ENCODE data around the gene SLC4A8.
A peak's percentile ranks its signal among the peaks of the same experiment; 100 is the strongest.

Gene SLC4A8

GRCh38 chr12:51527966-51528365 lies 103.3 kb downstream of the SLC4A8 start:
- no peak overlapping the region for H3K27ac ChIP-seq
- TF ChIP-seq ZFX (IDR thresholded peaks at IDR 0.05) = no peak
- TF ChIP-seq, protein P1, sequence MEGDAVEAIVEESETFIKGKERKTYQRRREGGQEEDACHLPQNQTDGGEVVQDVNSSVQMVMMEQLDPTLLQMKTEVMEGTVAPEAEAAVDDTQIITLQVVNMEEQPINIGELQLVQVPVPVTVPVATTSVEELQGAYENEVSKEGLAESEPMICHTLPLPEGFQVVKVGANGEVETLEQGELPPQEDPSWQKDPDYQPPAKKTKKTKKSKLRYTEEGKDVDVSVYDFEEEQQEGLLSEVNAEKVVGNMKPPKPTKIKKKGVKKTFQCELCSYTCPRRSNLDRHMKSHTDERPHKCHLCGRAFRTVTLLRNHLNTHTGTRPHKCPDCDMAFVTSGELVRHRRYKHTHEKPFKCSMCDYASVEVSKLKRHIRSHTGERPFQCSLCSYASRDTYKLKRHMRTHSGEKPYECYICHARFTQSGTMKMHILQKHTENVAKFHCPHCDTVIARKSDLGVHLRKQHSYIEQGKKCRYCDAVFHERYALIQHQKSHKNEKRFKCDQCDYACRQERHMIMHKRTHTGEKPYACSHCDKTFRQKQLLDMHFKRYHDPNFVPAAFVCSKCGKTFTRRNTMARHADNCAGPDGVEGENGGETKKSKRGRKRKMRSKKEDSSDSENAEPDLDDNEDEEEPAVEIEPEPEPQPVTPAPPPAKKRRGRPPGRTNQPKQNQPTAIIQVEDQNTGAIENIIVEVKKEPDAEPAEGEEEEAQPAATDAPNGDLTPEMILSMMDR (conservative IDR thresholded peaks at IDR 0.05) = no peak

DNA sequence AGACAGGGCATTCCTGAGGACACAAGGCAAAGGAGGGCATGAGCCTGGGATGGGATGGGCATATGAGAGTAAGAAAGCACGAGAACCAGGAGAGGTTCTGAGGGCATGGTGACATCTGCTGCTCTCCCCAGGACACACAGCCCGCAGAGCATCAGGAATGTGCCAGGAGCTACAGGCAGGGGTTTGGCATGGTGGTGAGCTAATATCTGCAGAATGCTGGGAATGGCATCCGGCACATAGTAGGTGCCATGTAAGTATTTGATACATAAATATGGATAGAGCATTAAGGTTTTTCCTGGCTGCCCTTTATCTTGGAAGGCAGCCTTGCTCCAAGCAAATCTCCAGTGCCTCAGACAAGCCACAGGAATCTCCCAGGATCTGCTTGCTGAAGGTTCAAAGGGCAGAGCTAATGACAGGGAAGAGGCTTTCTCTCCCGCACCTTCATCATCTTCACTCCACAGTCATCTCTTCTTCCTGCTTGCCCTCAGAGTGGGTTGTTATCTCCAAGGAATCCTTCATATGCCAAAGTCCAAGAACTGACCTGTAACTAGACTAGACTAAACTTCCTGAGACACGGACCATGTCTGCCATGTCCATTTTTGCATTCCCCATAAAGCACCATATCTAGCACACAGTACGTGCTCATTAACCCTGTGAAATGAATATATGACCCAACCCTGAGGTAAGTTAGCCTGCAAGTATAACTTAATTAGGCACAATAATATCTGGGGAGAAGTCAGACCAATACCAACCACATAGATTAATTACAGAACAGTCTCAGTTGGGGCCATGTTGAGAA lies 104.4 kb downstream of the SLC4A8 start:
- H3K27ac ChIP-seq = no peak overlapping the region
- TF ChIP-seq, protein P1 (conservative IDR thresholded peaks at IDR 0.05) = no peak
- no peak for TF ChIP-seq ZFX (IDR thresholded peaks at IDR 0.05)

DNA sequence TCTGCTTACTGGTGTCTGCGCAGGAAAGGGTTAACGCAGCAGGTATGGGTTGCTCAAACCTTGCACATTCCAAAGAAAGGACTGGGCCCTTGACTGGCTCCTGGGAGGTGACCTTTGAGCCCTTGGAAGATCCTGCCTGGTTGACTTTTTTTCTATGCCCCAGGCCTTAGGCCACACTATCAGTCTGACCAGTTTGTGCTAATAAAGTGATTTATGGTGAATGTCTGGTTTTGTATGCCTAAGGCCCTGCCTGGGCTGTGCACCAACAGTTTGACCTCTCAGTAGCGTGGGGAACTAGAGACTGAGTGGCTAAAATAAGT lies 105.0 kb downstream of the SLC4A8 start:
- no peak overlapping the region for H3K27ac ChIP-seq
- TF ChIP-seq, protein P1 (conservative IDR thresholded peaks at IDR 0.05) = no peak
- TF ChIP-seq ZFX (IDR thresholded peaks at IDR 0.05) = no peak

GRCh38 chr12:51530208-51530607 lies 105.6 kb downstream of the SLC4A8 start:
- no peak overlapping the region for H3K27ac ChIP-seq
- TF ChIP-seq, protein P1 (conservative IDR thresholded peaks at IDR 0.05) = no peak
- TF ChIP-seq ZFX (IDR thresholded peaks at IDR 0.05) = no peak

DNA sequence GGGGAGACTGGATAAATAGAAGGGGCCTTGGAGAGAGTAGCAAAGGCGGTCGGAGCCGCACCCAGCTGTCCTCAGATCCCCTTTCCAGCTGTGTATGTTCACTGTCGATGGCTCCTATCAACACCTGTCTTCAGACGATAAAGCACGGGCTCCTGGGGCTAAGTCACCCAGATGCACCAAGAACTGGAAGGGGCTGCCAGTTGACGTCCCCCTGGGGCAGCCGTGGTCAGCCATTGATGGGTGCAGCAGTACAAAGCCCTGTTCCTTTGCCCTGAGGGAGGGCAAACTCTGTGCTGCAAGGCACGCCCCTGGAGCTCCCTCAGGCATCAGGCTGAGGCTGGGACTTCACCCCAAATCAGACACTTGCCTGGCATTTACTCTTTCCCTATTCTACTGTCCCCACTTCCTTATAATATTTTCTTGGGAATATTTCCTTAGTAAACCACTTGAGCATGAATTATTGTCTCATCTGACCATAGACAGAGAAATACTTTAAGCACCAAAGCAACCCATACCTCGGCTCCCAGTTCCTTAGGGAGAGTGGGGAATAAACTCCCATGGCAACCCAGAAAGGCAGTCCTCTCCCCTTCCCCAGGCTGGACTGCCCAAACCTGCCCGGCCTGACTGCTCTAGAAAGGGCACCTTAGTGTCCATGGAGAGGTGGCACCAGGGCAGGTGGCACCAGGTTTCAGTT lies 106.8 kb downstream of the SLC4A8 start:
- no peak overlapping the region for H3K27ac ChIP-seq
- no peak for TF ChIP-seq ZFX (IDR thresholded peaks at IDR 0.05)
- TF ChIP-seq, protein P1 (conservative IDR thresholded peaks at IDR 0.05) = no peak

DNA sequence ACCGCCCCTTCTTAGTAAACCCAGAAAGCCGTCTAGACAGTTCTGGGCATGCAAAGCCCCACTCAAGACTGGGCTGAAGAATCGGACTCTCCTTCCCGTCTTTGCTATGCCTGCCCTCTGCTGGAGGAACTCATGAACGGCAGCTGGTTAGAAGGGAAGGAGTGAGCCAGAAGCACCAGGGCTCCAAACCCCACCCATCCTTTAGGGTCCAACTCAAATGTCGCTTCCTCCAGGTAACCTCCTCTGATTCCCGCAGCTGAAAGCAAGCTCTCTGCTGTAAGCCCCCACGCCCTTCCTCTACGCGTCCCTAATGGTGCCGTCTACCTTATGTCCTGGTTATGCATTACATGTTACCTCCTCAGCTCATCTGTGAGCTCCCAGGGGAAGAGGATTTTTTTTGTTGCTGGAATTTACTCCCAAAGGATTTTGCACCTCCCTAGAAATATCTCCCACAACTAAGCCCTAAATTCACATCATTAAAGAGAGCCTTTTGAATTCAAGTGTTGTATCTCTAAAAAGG lies 107.4 kb downstream of the SLC4A8 start:
- TF ChIP-seq, protein P1 (conservative IDR thresholded peaks at IDR 0.05) = peak; percentile 93
- no peak for TF ChIP-seq ZFX (IDR thresholded peaks at IDR 0.05)
- H3K27ac ChIP-seq = no peak overlapping the region

GRCh38 chr12:51533799-51534198 lies 109.2 kb downstream of the SLC4A8 start:
- TF ChIP-seq ZFX (IDR thresholded peaks at IDR 0.05) = no peak
- TF ChIP-seq, protein P1 (conservative IDR thresholded peaks at IDR 0.05) = peak; percentile 26
- no peak overlapping the region for H3K27ac ChIP-seq
